ENCODE measurements around the gene DLL1.

DNA sequence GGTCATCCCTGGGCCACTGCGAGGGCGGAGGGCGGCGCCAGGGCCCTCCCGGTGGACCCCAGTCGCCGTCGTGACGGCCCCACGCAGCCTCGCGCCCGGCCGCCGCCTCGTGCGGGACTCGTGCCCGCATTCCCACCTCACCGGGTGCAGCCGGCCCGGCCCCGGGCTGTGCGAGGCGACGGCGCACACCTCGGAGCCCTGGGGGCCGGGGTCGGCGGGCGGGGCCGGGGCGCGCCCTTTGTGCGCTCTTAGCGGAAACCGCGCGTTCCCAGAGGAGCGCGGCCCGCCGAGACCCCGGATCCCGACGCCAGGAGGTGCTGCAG lies 5.5 kb upstream of the DLL1 start:
- TF ChIP-seq, protein P1, sequence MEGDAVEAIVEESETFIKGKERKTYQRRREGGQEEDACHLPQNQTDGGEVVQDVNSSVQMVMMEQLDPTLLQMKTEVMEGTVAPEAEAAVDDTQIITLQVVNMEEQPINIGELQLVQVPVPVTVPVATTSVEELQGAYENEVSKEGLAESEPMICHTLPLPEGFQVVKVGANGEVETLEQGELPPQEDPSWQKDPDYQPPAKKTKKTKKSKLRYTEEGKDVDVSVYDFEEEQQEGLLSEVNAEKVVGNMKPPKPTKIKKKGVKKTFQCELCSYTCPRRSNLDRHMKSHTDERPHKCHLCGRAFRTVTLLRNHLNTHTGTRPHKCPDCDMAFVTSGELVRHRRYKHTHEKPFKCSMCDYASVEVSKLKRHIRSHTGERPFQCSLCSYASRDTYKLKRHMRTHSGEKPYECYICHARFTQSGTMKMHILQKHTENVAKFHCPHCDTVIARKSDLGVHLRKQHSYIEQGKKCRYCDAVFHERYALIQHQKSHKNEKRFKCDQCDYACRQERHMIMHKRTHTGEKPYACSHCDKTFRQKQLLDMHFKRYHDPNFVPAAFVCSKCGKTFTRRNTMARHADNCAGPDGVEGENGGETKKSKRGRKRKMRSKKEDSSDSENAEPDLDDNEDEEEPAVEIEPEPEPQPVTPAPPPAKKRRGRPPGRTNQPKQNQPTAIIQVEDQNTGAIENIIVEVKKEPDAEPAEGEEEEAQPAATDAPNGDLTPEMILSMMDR (IDR thresholded peaks at IDR 0.05) = no peak
- TF ChIP-seq POLR2A (IDR thresholded peaks at IDR 0.05) = no peak
